Sigmoid colon (tissue), 7 donors: ENCODE data around the gene CORO1C. TPM values are rescaled to one million over a fixed set of nuclear protein-coding genes. Genes with fewer than 3 reads are reported as not detected.

ENCODE experiments used
- DNase-seq: peaks from one replicate; pipeline ENCODE4 v3.0.0-alpha.2; 2019
- H3K27ac ChIP-seq, 4 donors: fragments of 200-600 bp; sonication (generic); one replicate each; pipeline ENCODE4 v1.5.1; 2016 to 2019; ENCODE audit warnings: mild to moderate bottlenecking in 1 of 4
- H3K27me3 ChIP-seq, 3 donors: fragments of 200-600 bp; sonication (generic); one replicate each; pipeline ENCODE4 v1.5.1; 2019; ENCODE audit warnings: mild to moderate bottlenecking in 1 of 3
- H3K36me3 ChIP-seq, 4 donors: fragments of 200-600 bp; sonication (generic); one replicate each; pipeline ENCODE4 v1.5.1; 2016 to 2019
- H3K4me1 ChIP-seq, 4 donors: fragments of 200-600 bp; sonication (generic); one replicate each; pipeline ENCODE4 v1.5.1; 2017 to 2019
- H3K4me3 ChIP-seq, 4 donors: fragments of 200-600 bp; sonication (generic); one replicate each; pipeline ENCODE4 v1.5.1; 2017 to 2019; ENCODE audit warnings: mild to moderate bottlenecking in 2 of 4, moderate library complexity in 1 of 4
- H3K9me3 ChIP-seq, 4 donors: fragments of 200-600 bp in 3 of 4; sonication (generic) in 3 of 4; one replicate each; pipeline versions ENCODE4 v1.5.1 to v1.6.1; 2013 to 2019
- CTCF ChIP-seq, 4 experiments: fragments of 450-650 bp in 3 of 4; fragments of 200-600 bp in 1 of 4; IDR thresholded peaks; one replicate each; pipeline ENCODE4 v1.5.1; 2016 to 2019; ENCODE audit warnings: antibody characterized with exemption in 4 of 4, mild to moderate bottlenecking in 3 of 4, moderate library complexity in 2 of 4
- EP300 ChIP-seq, 4 donors: sonication (generic); formaldehyde crosslinking; IDR thresholded peaks; one replicate each; pipeline ENCODE4 v1.6.1; 2017; ENCODE audit warnings: antibody characterized with exemption in 4 of 4
- POLR2A ChIP-seq, 2 donors: fragments of 450-650 bp; IDR thresholded peaks; one replicate each; pipeline ENCODE4 v1.6.1; 2016; ENCODE audit warnings: antibody characterized with exemption in 2 of 2, mild to moderate bottlenecking in 2 of 2, moderate library complexity in 2 of 2
- POLR2AphosphoS5 ChIP-seq, 4 donors: sonication (generic); formaldehyde crosslinking; IDR thresholded peaks; one replicate each; pipeline ENCODE4 v1.6.1; 2017; ENCODE audit warnings: antibody characterized with exemption in 4 of 4
- WGBS, 2 donors: extraction: QIAGEN DNeasy Blood & Tissue Kit; methylation state at CpG; one replicate each; pipeline ENCODE4 v1.1.7; 2013; 5-methylcytosine and 5-hydroxymethylcytosine counted together
- intact Hi-C: fragments of 100-400 bp; cut with DNase I; formaldehyde crosslinking; loops from one replicate; pipeline ENCODE4 v1.15.1; 2023
- polyA plus RNA-seq, 3 donors: library from polyadenylated mRNA; stranded (reverse); fragments of 200-250 nt; gene quantifications; one replicate each; pipeline ENCODE4 v1.2.3, GENCODE V29; 2013
- total RNA-seq, 4 donors: library from RNA; depleted of rRNA; stranded (reverse); fragments of >200 nt; gene quantifications; one replicate each; pipeline ENCODE4 v1.1.0, GENCODE V29; 2016
- donor health status: healthy with polysubstance abuse.
- donor health status: Bipolar disorder and iron deficiency.
- donor health status: healthy.

CORO1C gene
- total and polyA plus RNA-seq, 7 donors: 38.4 to 569 (median 247) TPM

- Histone ChIP-seq H3K27me3 (no peaks in the 10 kb centered on the region), H3K36me3 (no peaks in the 10 kb centered on the region), H3K4me3 (no peak overlapping the region), H3K9me3 (no peaks in the 10 kb centered on the region), H3K4me1 (no peaks in the 10 kb centered on the region), H3K27ac (no peak overlapping the region)
- no peak for DNase-seq
- TF ChIP-seq EP300 (IDR thresholded peaks at IDR 0.05): no peak
- TF ChIP-seq POLR2A (IDR thresholded peaks at IDR 0.05): no peak
- no peak for TF ChIP-seq CTCF (IDR thresholded peaks at IDR 0.05)
- no peak for TF ChIP-seq POLR2AphosphoS5 (IDR thresholded peaks at IDR 0.05)
- 93 to 97% methylated on average over 11 of the region's 11 CpGs for WGBS, 2 donors
- intact Hi-C loops: no loop called here
These were observed 29.9 kb upstream of the CORO1C start for GRCh38 chr12:108761226-108761625.

DNA sequence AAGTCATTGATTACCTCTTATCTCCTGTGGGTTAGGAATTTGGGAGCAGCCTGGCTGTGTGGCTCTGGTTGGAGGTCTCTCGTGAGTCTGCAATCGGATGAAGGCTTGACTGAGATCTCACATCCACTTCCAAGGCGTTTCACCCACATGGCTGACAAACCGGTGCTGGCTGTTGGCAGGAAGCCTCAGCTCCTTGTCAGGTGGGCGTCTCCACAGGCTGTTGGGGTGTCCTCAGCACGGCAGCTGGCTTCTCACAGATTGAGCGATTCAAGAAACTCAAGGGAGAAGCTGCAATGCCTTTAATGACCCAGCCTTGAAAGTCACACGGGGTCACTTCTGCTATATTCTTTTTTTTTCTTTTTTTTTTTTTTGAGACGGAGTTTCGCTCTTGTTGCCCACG lies 28.6 kb upstream of the CORO1C start:
- H3K36me3 ChIP-seq: no peaks in the 10 kb centered on the region
- TF ChIP-seq EP300 (IDR thresholded peaks at IDR 0.05) (no peak), CTCF (IDR thresholded peaks at IDR 0.05) (no peak), POLR2AphosphoS5 (IDR thresholded peaks at IDR 0.05) (no peak), POLR2A (IDR thresholded peaks at IDR 0.05) (no peak)
- DNase-seq: no peak
- H3K4me3 ChIP-seq: no peak overlapping the region
- no peaks in the 10 kb centered on the region for H3K9me3 ChIP-seq
- no peaks in the 10 kb centered on the region for H3K27me3 ChIP-seq
- 88 to 90% methylated on average over 11 of the region's 11 CpGs for WGBS, 2 donors
- no peaks in the 10 kb centered on the region for H3K4me1 ChIP-seq
- H3K27ac ChIP-seq: no peak overlapping the region
- intact Hi-C loops: no loop called here

DNA sequence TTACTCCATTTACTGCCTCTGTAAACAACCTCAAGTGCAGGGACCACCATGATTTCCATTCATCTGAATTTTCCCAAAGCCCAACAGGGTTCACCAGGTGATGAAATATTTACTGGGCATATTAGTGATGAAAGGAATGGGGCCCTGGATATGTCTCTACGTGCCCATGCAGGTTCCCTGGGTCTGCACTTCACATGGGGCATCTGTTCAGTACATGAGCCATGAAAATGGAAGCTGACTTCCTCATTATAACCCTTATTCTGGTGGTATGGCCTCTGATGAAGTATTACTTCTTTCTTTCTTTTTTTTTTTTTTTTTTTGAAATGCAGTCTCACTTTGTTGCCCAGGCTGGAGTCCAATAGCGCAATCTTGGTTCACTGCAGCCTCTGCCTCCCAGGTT lies 26.5 kb upstream of the CORO1C start:
- H3K27me3 ChIP-seq: no peaks in the 10 kb centered on the region
- no peaks in the 10 kb centered on the region for H3K4me1 ChIP-seq
- intact Hi-C loops: no loop called here
- WGBS, 2 donors: 92 to 97% methylated on average over 2 of the region's 2 CpGs
- H3K27ac ChIP-seq: no peak overlapping the region
- DNase-seq: no peak
- no peak overlapping the region for H3K4me3 ChIP-seq
- TF ChIP-seq EP300 (IDR thresholded peaks at IDR 0.05) (no peak), CTCF (IDR thresholded peaks at IDR 0.05) (no peak), POLR2A (IDR thresholded peaks at IDR 0.05) (no peak), POLR2AphosphoS5 (IDR thresholded peaks at IDR 0.05) (no peak)
- H3K9me3 ChIP-seq: no peaks in the 10 kb centered on the region
- H3K36me3 ChIP-seq: no peaks in the 10 kb centered on the region

GRCh38 chr12:108756421-108756820 lies 25.1 kb upstream of the CORO1C start:
- H3K9me3 ChIP-seq: no peaks in the 10 kb centered on the region
- H3K27me3 ChIP-seq: no peaks in the 10 kb centered on the region
- intact Hi-C loops: no loop called here
- H3K27ac ChIP-seq: no peak overlapping the region
- 84 to 94% methylated on average over 6 of the region's 6 CpGs for WGBS, 2 donors
- no peaks in the 10 kb centered on the region for H3K36me3 ChIP-seq
- DNase-seq: no peak
- no peak for TF ChIP-seq POLR2AphosphoS5 (IDR thresholded peaks at IDR 0.05)
- no peak for TF ChIP-seq EP300 (IDR thresholded peaks at IDR 0.05)
- no peak for TF ChIP-seq POLR2A (IDR thresholded peaks at IDR 0.05)
- no peak for TF ChIP-seq CTCF (IDR thresholded peaks at IDR 0.05)
- H3K4me1 ChIP-seq: peaks cover 0 to 13% (median 12%) of the 10 kb centered on the region in 4 donors
- no peak overlapping the region for H3K4me3 ChIP-seq

- no peaks in the 10 kb centered on the region for H3K27me3 ChIP-seq
- H3K27ac ChIP-seq: no peak overlapping the region
- peaks cover 0 to 23% (median 21%) of the 10 kb centered on the region in 4 donors for H3K4me1 ChIP-seq
- no peak overlapping the region for H3K4me3 ChIP-seq
- no peaks in the 10 kb centered on the region for H3K9me3 ChIP-seq
- intact Hi-C loops: no loop called here
- WGBS, 2 donors: 92 to 93% methylated on average over 2 of the region's 2 CpGs
- DNase-seq: no peak
- no peaks in the 10 kb centered on the region for H3K36me3 ChIP-seq
- TF ChIP-seq POLR2A (IDR thresholded peaks at IDR 0.05): no peak
These were observed 24.2 kb upstream of the CORO1C start for GRCh38 chr12:108755481-108755880.
